Colonic mucosa (tissue), 4 donors: ENCODE results near the gene R3HDML. TPM values are rescaled to one million over a fixed set of nuclear protein-coding genes. Genes with fewer than 3 reads are reported as not detected.

Source experiments
- DNase-seq: peaks from one replicate; pipeline ENCODE4 v3.0.0-alpha.2; 2020
- H3K27ac ChIP-seq: fragments of 200-600 bp; one replicate; pipeline ENCODE4 v1.8.0; 2021
- H3K27me3 ChIP-seq: fragments of 200-600 bp; one replicate; pipeline ENCODE4 v1.8.0; 2021
- H3K36me3 ChIP-seq: fragments of 200-600 bp; one replicate; pipeline ENCODE4 v1.8.0; 2021
- H3K4me1 ChIP-seq: fragments of 200-600 bp; one replicate; pipeline ENCODE4 v1.8.0; 2021; ENCODE audit warnings: mild to moderate bottlenecking
- H3K4me3 ChIP-seq: fragments of 200-600 bp; one replicate; pipeline ENCODE4 v1.8.0; 2021
- H3K9ac ChIP-seq, 2 donors: one replicate each; pipeline ENCODE4 v1.7.0; 2013; ENCODE audit warnings: control low read depth in 2 of 2, low read depth in 2 of 2, low read length in 2 of 2
- H3K9me3 ChIP-seq: fragments of 200-600 bp; one replicate; pipeline ENCODE4 v1.8.0; 2021
- intact Hi-C: fragments of 100-400 bp; cut with DNase I; formaldehyde crosslinking; loops from one replicate; pipeline ENCODE4 v1.14.1; 2022
- total RNA-seq, 2 donors: library from RNA; stranded (reverse); fragmentation: NEBNext Ultra II Directional in 1 of 2; extraction: Animal tissue kit (Norgen Biotek cat#: 25700) in 1 of 2; gene quantifications; one replicate each; pipeline ENCODE4 v1.2.1, GENCODE V29; 2021
- TF ChIP-seq, protein P1 (sequence below): fragments of 200-600 bp; IDR thresholded peaks from one replicate; pipeline ENCODE4 v1.8.0; 2022; ENCODE audit warnings: antibody characterized with exemption, mild to moderate bottlenecking
- donor health status: healthy.
- donor health status: DM: no; HTN: no; CAD: no.
- donor health status: DM: no; HTN: no; CAD: no.

Gene R3HDML
- total RNA-seq, 2 donors from 2014 or later, result not detected

DNA sequence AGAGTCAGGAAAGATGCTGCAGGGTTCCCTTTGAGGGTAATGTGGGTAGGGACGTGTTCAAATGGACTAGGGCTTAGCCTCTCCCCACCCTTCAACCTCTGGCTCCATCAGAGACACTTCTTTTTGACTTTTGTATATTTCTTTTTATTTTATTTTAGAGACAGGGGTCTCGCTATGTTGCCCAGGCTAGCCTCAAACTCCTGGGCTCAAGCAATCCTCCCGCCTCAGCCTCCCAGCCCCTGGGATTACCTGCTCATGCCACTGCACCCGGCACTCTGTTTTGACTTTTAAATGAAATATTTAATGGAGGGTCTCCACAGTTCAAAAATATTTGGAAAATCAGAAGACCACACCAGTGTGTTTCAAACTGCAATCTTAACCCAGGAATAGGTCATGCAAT lies 27.2 kb downstream of the R3HDML start:
- DNase-seq, result no peak
- H3K4me3 ChIP-seq, result no peak overlapping the region
- no peaks in the 10 kb centered on the region for H3K9me3 ChIP-seq
- H3K4me1 ChIP-seq, result no peaks in the 10 kb centered on the region
- no peak overlapping the region for H3K9ac ChIP-seq
- no peaks in the 10 kb centered on the region for H3K27me3 ChIP-seq
- TF ChIP-seq, protein P1, sequence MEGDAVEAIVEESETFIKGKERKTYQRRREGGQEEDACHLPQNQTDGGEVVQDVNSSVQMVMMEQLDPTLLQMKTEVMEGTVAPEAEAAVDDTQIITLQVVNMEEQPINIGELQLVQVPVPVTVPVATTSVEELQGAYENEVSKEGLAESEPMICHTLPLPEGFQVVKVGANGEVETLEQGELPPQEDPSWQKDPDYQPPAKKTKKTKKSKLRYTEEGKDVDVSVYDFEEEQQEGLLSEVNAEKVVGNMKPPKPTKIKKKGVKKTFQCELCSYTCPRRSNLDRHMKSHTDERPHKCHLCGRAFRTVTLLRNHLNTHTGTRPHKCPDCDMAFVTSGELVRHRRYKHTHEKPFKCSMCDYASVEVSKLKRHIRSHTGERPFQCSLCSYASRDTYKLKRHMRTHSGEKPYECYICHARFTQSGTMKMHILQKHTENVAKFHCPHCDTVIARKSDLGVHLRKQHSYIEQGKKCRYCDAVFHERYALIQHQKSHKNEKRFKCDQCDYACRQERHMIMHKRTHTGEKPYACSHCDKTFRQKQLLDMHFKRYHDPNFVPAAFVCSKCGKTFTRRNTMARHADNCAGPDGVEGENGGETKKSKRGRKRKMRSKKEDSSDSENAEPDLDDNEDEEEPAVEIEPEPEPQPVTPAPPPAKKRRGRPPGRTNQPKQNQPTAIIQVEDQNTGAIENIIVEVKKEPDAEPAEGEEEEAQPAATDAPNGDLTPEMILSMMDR, result no peak
- intact Hi-C loops, result no loop called here
- no peak overlapping the region for H3K27ac ChIP-seq
- H3K36me3 ChIP-seq, result no peaks in the 10 kb centered on the region

DNA sequence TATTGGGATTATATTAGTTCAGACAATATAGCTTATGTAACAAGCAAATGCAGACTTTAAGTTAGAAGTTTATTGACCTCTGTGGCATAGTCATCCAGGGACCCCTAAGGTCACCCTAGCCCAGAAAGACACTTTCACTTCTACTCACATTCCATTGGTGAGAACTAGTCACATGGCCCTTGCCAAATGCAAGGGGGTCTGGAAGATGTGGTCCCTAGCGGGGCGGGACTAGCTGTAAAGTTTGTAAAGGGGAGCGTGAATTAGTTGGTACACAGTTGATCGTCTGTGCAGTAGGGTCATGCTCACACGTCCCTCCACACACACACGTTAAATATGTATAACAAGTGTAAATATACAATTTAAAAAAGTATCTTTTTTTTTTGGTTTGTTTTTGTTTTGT lies 27.9 kb downstream of the R3HDML start:
- H3K27ac ChIP-seq, result no peak overlapping the region
- H3K27me3 ChIP-seq, result no peaks in the 10 kb centered on the region
- no peak overlapping the region for H3K4me3 ChIP-seq
- H3K9ac ChIP-seq, result no peak overlapping the region
- intact Hi-C loops, result no loop called here
- TF ChIP-seq, protein P1, result no peak
- no peaks in the 10 kb centered on the region for H3K36me3 ChIP-seq
- H3K9me3 ChIP-seq, result no peaks in the 10 kb centered on the region
- peaks cover 2% of the 10 kb centered on the region for H3K4me1 ChIP-seq
- DNase-seq, result no peak

DNA sequence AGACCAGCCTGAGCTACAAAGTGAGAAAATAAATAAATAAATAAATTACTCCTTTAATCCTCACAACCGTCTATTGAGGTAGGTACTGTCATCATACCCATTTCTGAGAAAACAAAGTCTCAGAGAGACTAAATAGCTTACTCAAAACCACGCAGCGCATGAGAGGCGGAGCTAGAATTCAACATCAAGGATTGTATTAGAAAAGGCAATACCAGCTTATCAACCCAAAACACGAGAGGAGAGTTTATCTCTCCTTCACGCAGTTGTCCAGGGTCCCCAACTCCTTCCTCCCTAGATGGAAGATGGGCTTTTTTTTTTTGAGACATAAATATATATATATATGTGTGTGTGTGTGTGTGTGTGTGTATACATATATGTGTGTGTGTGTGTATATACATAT lies 30.9 kb downstream of the R3HDML start:
- TF ChIP-seq, protein P1, result no peak
- Histone ChIP-seq H3K9ac (no peak overlapping the region), H3K36me3 (no peaks in the 10 kb centered on the region), H3K9me3 (no peaks in the 10 kb centered on the region), H3K4me1 (peaks cover 14% of the 10 kb centered on the region), H3K27ac (no peak overlapping the region), H3K27me3 (no peaks in the 10 kb centered on the region), H3K4me3 (no peak overlapping the region)
- DNase-seq, result no peak
- intact Hi-C loops, result no loop called here

DNA sequence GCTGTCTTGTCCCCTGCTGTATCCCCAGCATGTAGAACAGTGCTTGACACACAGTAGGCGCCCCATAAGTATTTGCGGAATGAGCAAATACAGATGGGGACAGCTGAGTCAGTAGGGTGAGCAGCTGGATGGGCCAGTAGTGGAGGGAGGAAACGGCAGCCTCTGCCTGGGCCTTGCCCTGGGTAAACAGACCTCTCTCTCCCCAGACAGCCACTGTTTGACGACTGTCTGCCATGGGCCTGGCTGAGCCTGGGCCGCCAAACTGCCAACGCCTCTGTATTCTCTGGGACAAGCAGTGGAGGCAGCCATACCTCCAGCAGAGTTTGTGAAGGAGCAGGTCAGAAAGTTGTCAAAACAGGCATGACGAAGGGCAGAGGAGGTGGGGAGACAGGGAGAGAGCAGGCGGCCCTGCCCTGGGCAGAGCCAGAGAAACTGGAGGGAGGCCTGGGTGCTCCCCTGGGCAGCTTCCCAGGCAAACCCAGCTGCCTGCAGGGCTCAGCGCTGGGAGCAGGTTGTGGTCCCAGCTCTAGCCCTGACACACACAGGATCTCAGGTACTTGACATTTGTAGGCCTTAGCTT lies 33.9 kb downstream of the R3HDML start:
- H3K27ac ChIP-seq, result peak overlapping the region; percentile 80
- DNase-seq, result peak; percentile 82
- peak overlapping the region in 1 of 2 donors; percentile 79 for H3K9ac ChIP-seq
- H3K36me3 ChIP-seq, result no peaks in the 10 kb centered on the region
- no peak overlapping the region for H3K4me3 ChIP-seq
- TF ChIP-seq, protein P1, result no peak
- no peaks in the 10 kb centered on the region for H3K27me3 ChIP-seq
- no peaks in the 10 kb centered on the region for H3K9me3 ChIP-seq
- intact Hi-C loops, result no loop called here
- peaks cover 14% of the 10 kb centered on the region for H3K4me1 ChIP-seq

DNA sequence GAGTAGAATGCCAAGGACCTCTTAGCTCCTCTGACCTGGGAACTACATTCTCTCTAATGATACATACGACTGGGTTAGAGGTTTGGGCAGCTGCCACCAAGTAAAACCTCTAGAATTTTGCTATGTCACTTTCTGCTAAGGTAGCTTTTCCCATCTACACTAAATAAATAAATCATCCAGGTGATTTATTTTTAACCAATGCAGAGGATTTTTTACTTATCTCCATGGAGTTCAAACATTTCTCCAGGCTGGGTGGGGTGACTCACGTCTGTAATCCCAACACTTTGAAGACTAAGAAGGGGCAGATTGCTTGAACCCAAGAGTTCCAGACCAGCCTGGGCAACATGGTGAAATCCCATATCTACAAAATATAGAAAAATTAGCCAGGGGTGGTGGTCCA lies 45.8 kb downstream of the R3HDML start:
- H3K4me1 ChIP-seq, result no peaks in the 10 kb centered on the region
- no peaks in the 10 kb centered on the region for H3K27me3 ChIP-seq
- no peaks in the 10 kb centered on the region for H3K9me3 ChIP-seq
- no peak overlapping the region for H3K4me3 ChIP-seq
- intact Hi-C loops, result loop anchor here (10.0 kb wide), 1 partner anchor 68 kb away; the partner anchor contains the start of gene FITM2
- no peaks in the 10 kb centered on the region for H3K36me3 ChIP-seq
- no peak overlapping the region for H3K9ac ChIP-seq
- TF ChIP-seq, protein P1, result no peak
- H3K27ac ChIP-seq, result no peak overlapping the region
- no peak for DNase-seq
